NCI-H345 treated with DMSO at 0.1 percent for 48 hours (cell line): ENCODE results near the gene MET.

Source experiments
- DNase-seq: peaks from one replicate; lab custom pipeline; 2025; ENCODE audit not compliant: unreplicated experiment; lab: John Stamatoyannopoulos, UW

The MET gene

DNA sequence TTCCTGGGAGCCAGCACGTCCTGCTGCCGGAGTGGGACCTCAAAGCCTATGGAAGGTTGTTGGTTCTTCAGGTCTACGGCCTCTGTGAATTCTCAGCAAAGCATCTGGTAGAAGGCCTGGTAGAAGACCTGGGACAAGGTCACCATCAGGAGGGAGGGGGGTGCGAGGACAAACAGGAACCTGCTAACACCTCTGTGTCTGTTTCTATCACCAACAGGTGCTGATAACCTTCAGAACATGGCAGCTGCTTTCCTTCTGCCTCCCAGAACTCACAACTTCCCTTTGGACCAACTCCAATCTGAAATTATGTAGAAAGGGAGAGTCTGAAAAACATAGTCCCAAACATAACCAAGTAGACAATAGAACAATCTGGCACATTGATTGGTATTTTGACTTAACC is 8.3 kb upstream of the MET start:
- no peak for DNase-seq

DNA sequence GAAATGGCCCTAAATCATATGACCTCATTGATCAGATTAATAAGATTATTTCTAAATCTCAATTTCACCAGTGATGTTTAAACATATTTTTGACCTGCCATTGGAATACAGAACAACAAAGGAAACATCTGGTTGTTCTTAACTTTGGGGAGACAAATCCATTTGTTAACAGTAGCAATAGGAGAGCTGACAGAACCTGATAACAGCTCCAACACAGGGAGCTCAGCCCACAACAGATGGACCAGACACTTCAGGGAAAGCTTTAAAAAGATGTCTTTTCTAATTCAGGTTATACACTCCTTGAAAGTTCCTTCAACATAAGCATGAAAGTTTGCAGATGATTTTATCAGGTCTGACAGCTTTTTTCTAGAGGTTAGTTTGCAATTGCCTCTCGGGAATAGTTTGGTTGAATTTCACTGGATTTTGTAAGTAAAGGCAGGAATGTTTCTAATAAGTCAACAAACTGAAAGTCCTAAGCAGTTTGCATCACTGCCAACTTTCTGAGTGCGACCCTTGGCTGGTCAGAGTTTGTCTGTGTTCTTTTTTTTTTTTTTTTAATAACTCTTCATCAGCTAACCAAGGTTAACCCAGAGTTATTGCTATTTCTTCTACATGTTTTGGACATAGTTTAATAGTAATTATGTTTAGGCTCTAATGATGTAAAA is 6.5 kb upstream of the MET start:
- DNase-seq, result no peak

DNA sequence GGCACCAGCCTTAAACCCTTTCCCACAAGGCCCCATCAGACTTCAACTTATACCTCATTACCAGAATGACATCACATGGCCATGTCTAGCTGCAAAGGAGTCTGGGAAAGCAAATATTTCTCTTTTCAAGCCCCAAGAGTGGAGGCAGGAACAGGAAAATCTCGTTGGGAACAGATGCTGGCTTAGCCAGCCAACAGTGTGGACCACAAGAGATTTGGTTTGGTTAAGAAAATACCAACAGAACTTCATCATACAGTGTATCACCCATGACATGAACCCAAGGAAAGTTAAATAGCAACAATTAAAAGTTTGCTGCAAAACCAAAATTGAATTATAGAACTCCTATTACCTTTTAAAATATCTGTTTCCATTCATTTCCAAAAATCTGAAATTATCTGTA is 2.2 kb upstream of the MET start:
- no peak for DNase-seq

DNA sequence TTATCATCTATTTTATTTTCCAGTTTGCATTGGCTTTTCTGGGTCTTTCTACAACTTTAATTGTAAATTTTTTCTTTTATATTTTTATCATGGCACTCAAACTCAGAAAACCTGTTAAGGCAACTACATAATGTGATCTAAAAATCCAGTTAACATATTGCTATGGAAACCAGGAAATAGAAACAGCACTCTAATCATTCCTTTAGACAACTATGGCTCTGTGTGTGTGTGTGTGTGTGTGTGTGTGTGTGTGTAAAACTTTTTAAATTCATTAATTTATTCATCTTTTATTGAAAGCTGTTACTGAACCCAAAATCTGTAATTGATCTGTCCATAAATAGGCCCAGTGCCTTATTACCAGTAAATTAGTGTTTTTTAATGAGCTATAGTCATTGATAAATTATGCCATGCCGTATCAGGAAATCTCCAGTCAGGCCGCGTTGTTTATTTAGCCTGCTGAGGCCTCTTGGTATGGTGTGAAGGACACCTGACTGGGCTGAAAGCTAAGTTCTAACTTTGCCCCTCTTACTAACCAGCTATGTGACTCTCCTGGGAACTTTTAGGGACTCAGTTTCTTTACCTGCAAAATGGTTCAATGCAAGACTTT is 1.5 kb upstream of the MET start:
- DNase-seq, result no peak

DNA sequence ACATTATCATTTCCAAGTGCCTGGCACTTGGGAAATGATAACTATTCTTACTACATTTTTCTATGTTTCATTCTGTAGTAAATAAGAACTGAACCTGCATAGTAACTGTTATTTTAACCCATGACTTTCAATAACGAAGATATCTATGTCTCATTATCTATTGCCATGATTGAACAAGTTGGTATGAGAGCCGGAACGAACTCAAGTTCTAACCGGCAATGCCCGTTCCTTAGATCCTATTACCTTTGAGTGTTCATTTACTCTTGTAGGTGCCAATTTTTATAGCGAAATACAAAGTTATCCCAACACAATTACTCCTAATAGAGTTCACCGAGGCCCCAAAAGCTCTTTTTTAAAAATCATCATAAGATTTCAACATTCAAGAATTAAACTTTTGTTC is 885 bp upstream of the MET start:
- DNase-seq, result no peak

DNA sequence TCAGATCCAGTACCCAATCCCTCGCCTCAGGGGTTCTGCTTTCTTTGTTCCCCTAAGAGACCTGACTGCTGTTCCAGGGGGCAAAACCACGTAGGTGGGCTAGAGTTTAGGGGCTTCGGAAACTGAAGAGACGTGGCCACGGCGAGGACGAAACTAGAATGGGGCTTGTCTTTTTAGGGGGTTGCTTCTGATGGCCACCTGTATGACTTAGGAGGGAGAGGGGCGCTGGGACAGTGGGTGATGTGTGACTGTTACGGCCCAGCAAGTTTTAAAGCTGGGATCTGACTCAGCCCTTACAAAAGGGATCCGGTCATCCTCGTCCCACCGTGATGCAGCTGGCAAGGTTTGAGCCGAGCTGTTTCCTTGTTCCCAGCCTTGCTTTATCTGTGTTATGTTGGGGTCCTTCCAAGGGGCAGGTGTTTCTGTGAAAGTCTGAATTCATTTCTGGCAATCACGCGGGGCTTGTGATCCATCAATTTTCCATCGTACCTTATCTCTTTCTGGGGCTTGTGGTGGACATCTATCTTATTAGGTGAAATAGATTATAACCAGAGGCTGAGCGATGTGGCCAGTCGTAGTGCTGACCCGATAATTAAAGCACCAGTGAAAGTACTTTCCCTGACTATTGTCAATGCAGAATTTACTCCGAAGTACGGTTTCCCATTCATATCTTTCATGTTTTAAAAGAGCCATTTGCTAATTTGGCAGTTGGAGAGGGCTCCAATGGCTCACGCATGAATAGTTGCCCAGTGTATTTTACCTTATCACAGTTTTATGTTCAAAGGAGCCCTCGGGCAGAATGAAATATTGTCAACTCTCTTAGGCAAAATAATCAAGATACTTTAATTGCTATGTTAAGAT is 830 bp downstream of the MET start:
- DNase-seq, result peak; percentile 31

DNA sequence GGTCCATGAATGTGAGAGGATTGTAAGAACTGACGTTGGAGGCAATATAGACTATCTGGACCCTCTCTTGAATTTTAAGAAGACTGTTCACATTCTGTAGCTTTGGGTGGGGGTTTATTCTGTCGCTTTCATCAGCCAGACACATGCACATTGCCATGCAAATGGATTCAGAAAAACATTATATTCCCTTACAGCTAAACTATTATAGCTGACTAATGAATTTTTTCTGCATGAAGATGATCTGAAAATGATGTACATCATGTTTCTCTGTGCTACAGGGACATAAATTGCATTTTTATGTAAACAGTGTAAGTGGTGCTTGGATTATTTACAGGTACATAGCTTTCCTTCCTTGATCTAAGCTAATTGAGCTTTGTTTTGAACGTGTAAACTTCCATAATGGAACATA is 1.5 kb downstream of the MET start:
- DNase-seq, result no peak

DNA sequence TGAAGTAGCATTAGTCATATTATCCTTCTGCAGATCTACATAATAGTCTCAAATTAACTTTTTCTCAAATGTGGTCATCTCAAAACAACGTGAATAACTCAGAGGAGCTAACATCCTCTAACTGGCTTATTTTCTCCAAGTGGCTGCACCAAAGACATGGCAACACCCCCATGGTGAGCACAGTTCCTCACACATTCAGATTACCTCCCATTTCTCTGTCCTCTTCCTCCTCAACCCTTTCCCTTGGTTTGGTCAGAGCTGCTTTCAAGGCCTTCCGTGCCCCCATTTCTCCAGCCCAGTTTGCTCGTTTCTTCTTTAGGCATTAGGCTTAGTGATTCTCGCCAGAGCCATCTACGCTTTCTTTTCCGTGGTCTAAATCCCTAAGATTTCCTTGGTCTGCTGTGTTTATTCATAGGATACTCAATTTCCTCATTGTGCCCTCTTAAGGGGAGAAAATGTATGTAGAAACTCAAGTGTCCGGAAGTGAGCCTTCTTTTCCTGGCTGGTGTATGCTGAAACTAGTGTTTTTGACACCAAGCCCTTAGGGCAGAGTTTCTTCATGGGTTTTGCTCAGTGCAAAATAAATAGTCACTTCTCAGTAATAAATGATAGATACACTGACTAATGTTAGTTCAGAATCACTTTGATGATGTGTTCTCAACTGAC is 2.6 kb downstream of the MET start:
- no peak for DNase-seq

DNA sequence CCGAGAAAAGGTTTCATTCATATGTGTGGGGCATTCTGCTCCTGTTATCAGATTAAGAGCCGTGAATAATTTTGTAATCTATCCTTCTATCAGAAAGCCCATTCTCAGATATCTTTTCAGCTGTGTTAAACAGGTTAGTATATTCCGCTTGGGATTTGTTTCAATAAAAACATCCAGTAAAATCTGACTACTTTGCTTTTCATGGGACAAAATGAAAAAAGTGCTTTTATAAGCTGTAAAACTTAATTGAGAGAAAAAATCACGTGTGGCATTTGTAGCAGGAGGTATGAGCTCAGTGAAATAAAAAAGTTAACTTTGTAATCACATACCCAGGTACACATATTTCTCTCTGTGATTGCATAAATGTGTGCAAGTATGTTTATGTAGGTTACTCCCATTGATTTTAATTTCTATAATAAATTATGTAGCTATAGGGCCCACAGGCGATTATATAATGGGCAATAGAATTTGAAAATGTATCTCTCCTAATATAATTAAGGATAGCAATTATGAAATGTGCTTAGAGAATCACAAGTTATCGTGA is 3.9 kb downstream of the MET start:
- DNase-seq, result no peak

DNA sequence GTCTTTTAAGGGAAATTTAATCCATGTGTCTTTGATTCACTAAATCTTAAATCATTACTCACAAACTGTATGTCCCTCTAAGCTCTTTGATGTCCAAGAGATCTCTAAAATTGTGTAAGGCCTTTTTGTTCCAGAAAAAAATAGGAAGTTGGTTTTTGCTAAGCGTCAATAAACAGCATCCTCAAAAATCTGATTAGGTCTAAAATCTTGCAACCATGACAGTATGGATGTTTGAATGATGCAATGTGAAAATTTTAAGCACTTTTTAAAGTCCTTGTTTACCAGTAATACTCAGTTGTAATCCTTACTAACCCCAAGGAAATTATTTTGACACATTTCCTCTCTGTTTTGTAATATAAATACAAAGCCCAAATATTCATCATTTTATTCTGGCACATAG is 6.8 kb downstream of the MET start:
- DNase-seq, result no peak

DNA sequence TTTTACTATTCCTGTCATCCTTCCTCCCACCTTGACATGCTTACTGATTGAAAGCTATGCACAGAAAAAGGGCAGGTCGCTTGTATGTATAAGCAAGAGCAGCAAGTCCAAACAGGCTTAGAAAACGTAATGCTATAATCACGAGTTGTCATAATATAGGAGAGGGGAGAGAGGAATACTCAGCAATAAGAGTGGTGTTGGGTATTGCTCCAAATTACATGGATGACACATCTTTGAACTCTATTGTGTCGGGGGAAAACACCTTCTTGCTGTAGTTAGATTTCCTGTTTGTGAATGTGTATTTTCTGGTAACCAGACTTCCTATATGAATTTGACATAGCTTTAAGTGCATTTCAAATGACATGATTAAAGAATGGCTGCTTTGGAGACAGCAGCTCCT is 7.5 kb downstream of the MET start:
- no peak for DNase-seq

DNA sequence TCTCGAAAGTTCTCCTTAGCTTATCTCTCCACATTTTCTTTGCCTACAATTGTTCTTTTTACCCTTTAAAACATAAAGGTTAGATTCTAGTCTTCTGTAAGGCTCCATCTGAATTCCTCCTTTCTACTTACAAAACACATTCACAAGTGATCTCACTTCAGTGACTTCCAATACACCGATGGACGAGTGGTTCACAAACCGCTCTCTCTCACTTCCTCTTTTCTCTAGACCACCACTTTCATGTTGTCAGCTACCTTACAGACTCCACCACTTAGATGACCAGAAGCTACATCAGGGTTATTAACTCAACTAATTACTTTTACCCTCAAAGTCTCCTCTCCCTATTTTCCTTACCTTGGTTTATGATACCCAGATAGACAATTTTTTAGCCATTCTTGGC is 11.8 kb downstream of the MET start:
- no peak for DNase-seq

DNA sequence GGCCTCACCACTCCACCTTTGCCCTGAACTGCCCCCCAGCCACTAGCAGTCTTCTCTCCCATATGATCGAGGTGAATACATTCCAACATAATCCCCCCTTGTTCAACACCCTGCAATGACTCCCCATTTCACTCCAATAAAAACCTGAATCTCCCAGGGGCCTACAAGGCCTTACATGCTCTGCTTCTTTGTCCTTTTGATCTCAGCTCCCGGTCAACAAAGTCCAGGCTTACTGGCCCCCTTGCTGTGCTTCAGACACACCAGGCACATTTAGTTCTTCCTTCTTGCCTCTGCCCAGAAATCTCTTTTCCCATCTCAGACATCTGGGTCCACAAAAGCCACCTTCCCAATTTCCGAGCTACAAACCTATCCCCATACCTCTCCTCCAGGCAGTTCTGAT is 14.0 kb downstream of the MET start:
- no peak for DNase-seq

DNA sequence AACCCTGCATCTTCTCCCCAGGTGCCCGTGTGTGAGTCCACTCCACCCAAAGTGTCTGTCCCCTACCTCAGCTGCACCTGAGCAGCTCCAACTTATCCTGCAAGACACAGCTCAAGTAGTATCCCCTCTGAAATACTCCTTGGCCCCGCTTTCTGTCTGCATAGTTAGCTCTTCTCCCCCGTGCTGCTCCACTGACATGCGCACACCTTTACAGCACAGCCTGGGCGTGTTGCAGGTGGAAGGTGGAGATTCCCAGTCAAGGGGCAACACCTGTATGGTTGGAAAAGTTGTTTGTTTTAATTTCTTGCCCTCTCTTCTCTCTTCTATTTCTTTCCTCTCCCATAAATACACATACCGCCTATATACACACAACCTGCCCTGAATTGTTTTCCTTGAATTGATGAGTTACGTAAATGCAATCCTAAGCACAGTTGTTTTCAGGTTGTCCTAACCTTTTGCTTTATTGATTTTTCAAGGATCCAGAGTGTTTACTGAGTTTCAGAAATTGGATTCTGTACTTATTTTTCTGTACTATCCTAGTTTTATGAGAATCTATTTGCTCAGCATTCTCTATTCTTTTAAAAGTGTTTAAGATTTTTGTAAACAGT is 14.9 kb downstream of the MET start:
- DNase-seq, result no peak

DNA sequence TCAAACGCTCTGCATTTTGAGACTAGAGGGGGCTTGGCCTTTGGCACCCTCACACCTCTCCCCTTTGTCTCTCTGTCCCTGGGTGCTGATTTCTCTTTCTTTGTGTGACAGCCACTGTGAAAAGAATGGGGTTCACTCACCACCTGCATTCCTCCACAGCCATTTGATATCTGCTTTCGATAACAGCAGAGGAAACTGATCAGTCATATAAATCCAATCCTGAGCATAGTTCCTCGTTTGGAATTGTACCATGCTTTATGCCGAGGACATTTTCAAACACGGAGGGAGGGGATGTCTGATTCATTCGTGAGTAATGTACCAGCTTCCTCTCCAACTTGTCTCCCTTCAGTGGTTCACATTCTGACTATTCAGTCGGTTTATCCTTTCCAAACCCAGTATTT is 15.8 kb downstream of the MET start:
- DNase-seq, result no peak

DNA sequence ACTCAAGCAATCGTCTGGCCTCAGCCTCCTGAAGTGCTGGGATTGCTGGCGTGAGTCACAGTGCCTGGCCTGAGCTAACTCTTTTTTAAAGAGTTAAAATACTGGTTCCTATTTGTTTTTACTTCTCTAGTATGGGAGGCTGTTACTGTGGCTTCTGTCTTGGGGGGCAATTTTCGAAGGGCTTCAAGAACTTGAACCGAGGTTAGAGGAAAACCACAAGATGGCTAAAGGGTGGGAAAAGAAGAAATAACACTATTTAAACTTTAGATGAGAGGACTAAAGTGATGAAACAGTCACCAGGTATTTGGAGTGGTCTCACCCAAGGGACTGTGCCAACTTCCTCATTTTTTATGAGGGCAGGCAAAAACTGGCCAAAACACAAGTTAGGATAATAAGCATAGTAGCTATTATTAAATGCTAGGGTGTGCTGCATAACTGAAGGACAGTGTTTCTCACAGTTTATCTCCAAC is 17.8 kb downstream of the MET start:
- no peak for DNase-seq

DNA sequence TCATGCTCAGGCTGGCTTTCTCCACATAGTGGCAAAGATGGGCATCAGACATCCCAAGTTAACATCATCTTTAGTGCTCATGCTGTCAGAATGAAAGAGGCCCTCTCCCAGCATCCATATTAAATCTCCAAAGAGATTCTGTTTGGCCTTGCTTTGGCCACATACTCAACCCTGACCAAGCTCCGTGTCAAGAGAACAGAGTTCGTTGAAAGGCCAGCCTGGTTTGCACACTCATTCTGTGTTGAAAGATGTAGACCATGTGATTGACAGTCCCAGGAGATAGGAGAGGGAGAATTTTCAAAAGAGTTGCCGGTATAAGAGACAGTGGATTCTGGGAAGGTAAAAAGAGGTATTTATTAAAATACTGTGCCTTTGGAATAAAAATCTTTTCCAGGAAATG is 19.7 kb downstream of the MET start:
- no peak for DNase-seq

DNA sequence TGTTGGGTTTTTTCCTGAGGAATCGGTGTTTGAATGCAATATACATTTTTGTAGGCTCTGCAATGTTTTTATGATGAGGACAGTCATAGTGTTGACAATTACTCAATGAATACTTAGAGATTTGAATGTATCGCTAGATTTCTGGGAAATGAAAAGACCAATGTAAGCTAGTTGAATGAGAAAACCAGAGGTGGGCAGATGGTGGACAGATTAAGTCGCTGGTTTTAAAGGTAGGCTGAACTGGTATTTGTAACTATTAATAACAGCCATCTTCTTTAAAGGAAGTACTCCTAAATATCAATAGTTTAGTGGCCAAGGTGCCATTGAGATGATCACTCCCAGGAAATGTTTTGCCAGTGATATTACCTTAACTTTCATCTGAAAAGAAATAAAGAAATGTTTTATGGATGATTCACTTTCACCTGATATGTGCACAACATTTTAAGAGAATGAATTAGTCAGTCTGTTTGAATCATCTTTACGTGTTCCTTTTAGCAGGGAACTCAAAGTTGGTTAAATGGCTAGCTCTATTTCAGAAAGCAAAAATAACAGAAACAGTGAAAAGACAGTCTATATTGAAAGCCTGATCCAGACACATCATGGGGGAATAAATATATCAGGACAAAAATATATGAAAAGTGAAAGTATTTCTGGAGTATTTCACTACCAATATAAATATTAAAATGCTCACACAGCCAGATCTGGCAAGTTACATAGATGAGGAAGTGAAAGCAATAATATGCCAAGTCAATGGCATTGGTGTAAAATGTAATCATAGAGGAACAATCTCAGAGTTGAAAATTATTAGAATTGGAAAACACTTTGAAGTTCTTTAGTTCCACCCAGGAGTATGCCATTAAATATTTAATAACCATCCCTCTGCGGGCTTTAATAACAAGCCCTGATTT is 20.7 kb downstream of the MET start:
- no peak for DNase-seq

DNA sequence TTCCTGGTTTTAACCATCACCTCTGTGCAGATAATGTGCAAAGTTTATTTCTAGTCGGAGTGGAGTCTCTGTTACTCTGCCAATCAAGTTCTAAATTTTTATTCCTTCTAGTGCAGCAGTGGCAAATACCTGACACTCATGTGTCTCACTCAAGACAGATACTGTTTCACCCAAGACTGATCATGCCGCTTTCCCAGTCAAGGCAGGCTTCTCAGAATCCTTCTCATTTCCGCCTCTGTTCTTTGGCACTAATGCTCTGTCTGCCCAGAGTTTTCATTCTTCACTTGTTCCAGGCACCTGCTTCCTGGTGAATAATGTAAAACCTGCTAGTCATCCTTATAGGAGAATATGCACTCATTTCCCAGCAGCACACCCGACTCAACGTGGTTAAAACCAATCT is 24.7 kb downstream of the MET start:
- DNase-seq, result no peak

DNA sequence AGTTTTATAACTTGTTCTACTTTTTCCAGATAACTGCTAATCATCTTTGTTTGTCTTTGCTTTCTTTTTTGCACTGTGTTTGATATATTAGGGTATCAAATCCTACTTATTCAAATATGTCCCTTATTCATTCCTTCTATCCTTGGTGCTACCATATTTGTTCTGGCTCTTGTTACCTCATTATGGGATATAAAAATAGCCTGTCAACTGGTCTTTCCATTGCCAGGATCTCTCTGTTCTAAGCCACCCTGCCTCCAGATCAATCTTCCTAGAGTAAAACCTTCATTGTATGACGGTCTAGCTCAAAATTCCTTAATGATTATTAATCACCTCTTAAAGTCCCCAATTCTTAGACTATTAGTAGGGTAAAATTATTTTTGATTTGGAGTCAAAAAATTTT is 25.2 kb downstream of the MET start:
- no peak for DNase-seq
